Mesenchymal stem cell (in vitro differentiated cells and primary cell): Measurements from ENCODE around the gene SURF4.
A peak's percentile ranks its signal among the peaks of the same experiment; 100 is the strongest.

Experiments
- DNase-seq: peaks from one replicate; pipeline ENCODE4 v3.0.0-alpha.2; 2013
- H2AFZ ChIP-seq: one replicate; pipeline ENCODE4 v1.6.1; 2013; ENCODE audit warnings: low read depth, mild to moderate bottlenecking, control low read depth, inconsistent platforms, low read length, moderate library complexity
- H2AK5ac ChIP-seq: 2 replicates; pipeline ENCODE4 v1.6.1; 2013; ENCODE audit warnings: low read length, moderate library complexity, mild to moderate bottlenecking, inconsistent platforms; ENCODE audit not compliant: severe bottlenecking
- H2BK120ac ChIP-seq: one replicate; pipeline ENCODE4 v1.6.1; 2013; ENCODE audit warnings: low read depth, mild to moderate bottlenecking, inconsistent platforms, low read length, moderate library complexity
- H2BK12ac ChIP-seq, 2 experiments: one replicate each; pipeline ENCODE4 v1.6.1; 2013; ENCODE audit warnings: inconsistent platforms in 2 of 2, low read length in 2 of 2, mild to moderate bottlenecking in 2 of 2, moderate library complexity in 2 of 2, control low read depth in 1 of 2
- H2BK15ac ChIP-seq: one replicate; pipeline ENCODE4 v1.6.1; 2013; ENCODE audit warnings: mild to moderate bottlenecking, low read depth, inconsistent platforms; ENCODE audit not compliant: poor library complexity, severe bottlenecking
- H2BK5ac ChIP-seq: 2 replicates; pipeline ENCODE4 v1.6.1; 2013; ENCODE audit warnings: low read depth, mild to moderate bottlenecking, low read length, control low read depth, inconsistent platforms; ENCODE audit not compliant: poor library complexity, severe bottlenecking
- H3K14ac ChIP-seq, 2 experiments: one replicate each; pipeline ENCODE4 v1.6.1; 2013; ENCODE audit warnings: inconsistent platforms in 2 of 2, low read length in 2 of 2, control low read depth in 1 of 2, mild to moderate bottlenecking in 1 of 2, moderate library complexity in 1 of 2
- H3K18ac ChIP-seq, 2 experiments: one replicate each; pipeline ENCODE4 v1.6.1; 2013; ENCODE audit warnings: inconsistent platforms in 2 of 2, low read length in 2 of 2, control low read depth in 1 of 2, low read depth in 1 of 2, mild to moderate bottlenecking in 1 of 2
- H3K23ac ChIP-seq, 2 experiments: one replicate each; pipeline ENCODE4 v1.6.1; 2013; ENCODE audit warnings: inconsistent platforms in 2 of 2, low read length in 2 of 2, mild to moderate bottlenecking in 2 of 2, moderate library complexity in 2 of 2, control low read depth in 1 of 2
- H3K27ac ChIP-seq: 2 replicates; pipeline ENCODE4 v1.5.1; 2013; ENCODE audit warnings: mild to moderate bottlenecking, moderate library complexity, low read length, control low read depth, inconsistent platforms; ENCODE audit not compliant: poor library complexity, severe bottlenecking
- H3K27me3 ChIP-seq, 2 experiments: 2 replicates each; pipeline versions ENCODE4 v1.6.1 to v1.7.0; 2013; ENCODE audit warnings: low read length in 2 of 2, mild to moderate bottlenecking in 2 of 2, moderate library complexity in 2 of 2, control low read depth in 1 of 2, inconsistent platforms in 1 of 2; ENCODE audit not compliant: control insufficient read depth in 1 of 2, insufficient read depth in 1 of 2
- H3K36me3 ChIP-seq, 2 experiments: 2 replicates each; pipeline versions ENCODE4 v1.6.1 to v1.7.0; 2013; ENCODE audit warnings: low read length in 2 of 2, control low read depth in 1 of 2, inconsistent platforms in 1 of 2, low read depth in 1 of 2, mild to moderate bottlenecking in 1 of 2; ENCODE audit not compliant: insufficient read depth in 2 of 2, control insufficient read depth in 1 of 2
- H3K4ac ChIP-seq, 2 experiments: one replicate each; pipeline ENCODE4 v1.6.1; 2013; ENCODE audit warnings: inconsistent platforms in 2 of 2, low read length in 2 of 2, mild to moderate bottlenecking in 2 of 2, moderate library complexity in 2 of 2, control low read depth in 1 of 2, low read depth in 1 of 2
- H3K4me1 ChIP-seq: 2 replicates; pipeline ENCODE4 v1.6.1; 2013; ENCODE audit warnings: low read depth, low read length, control low read depth; ENCODE audit not compliant: control insufficient read depth, insufficient read depth
- H3K4me2 ChIP-seq: 2 replicates; pipeline ENCODE4 v1.6.1; 2013; ENCODE audit warnings: low read length, mild to moderate bottlenecking, inconsistent platforms; ENCODE audit not compliant: poor library complexity, severe bottlenecking
- H3K4me3 ChIP-seq, 2 experiments: 2 replicates each; pipeline versions ENCODE4 v1.5.1 to v1.7.0; 2013; ENCODE audit warnings: low read length in 2 of 2, mild to moderate bottlenecking in 2 of 2, control low read depth in 1 of 2, low read depth in 1 of 2; ENCODE audit not compliant: insufficient read depth in 1 of 2
- H3K79me1 ChIP-seq: replicated peaks from 2 replicates; pipeline ENCODE4 v1.6.1; 2013; ENCODE audit warnings: mild to moderate bottlenecking, control low read depth, low read length, inconsistent platforms; ENCODE audit not compliant: poor library complexity, severe bottlenecking
- H3K9ac ChIP-seq: 2 replicates; pipeline ENCODE4 v1.7.0; 2013; ENCODE audit warnings: mild to moderate bottlenecking, low read length, moderate library complexity
- H3K9me3 ChIP-seq: 2 replicates; pipeline ENCODE4 v1.7.0; 2013; ENCODE audit warnings: mild to moderate bottlenecking, low read length; ENCODE audit not compliant: control insufficient read depth
- H4K8ac ChIP-seq: one replicate; pipeline ENCODE4 v1.6.1; 2013; ENCODE audit warnings: inconsistent platforms, mild to moderate bottlenecking, low read length, moderate library complexity
- H4K91ac ChIP-seq: one replicate; pipeline ENCODE4 v1.6.1; 2013; ENCODE audit warnings: mild to moderate bottlenecking, low read length, inconsistent platforms
- WGBS: methylation state at CpG from one replicate; pipeline ENCODE4 v1.1.7; 2013; ENCODE audit warnings: mixed read lengths; 5-methylcytosine and 5-hydroxymethylcytosine counted together

SURF4 gene

GRCh38 chr9:133380734-133381133 lies 4.9 kb upstream of the SURF4 start:
- no peak for DNase-seq
- WGBS: 97% methylated on average over 4 of the region's 4 CpGs
- no peak overlapping the region for H2BK120ac ChIP-seq
- no peak overlapping the region for H3K27ac ChIP-seq
- peaks cover 4% of the 10 kb centered on the region for H3K79me1 ChIP-seq
- H3K4ac ChIP-seq: no peak overlapping the region
- no peaks in the 10 kb centered on the region for H3K27me3 ChIP-seq
- no peak overlapping the region for H3K23ac ChIP-seq
- no peaks in the 10 kb centered on the region for H3K36me3 ChIP-seq
- no peak overlapping the region for H2AFZ ChIP-seq
- H3K4me3 ChIP-seq: no peak overlapping the region
- H3K14ac ChIP-seq: no peak overlapping the region
- H2BK12ac ChIP-seq: no peak overlapping the region
- no peak overlapping the region for H2BK5ac ChIP-seq
- no peak overlapping the region for H4K8ac ChIP-seq
- no peaks in the 10 kb centered on the region for H3K9me3 ChIP-seq
- H2BK15ac ChIP-seq: no peak overlapping the region
- H3K4me2 ChIP-seq: no peak overlapping the region
- no peak overlapping the region for H3K18ac ChIP-seq
- H2AK5ac ChIP-seq: no peak overlapping the region
- no peak overlapping the region for H4K91ac ChIP-seq
- H3K9ac ChIP-seq: no peak overlapping the region
- H3K4me1 ChIP-seq: peaks cover 13% of the 10 kb centered on the region

- H3K27ac ChIP-seq: no peak overlapping the region
- WGBS: 92% methylated on average over 13 of the region's 14 CpGs
- H3K4ac ChIP-seq: no peak overlapping the region
Observed at GRCh38 chr9:133379153-133380086, 3.6 kb upstream of the SURF4 start.

GRCh38 chr9:133378408-133378962 lies 2.6 kb upstream of the SURF4 start:
- no peak for DNase-seq
- Histone ChIP-seq H3K9me3 (no peaks in the 10 kb centered on the region), H3K4me3 (peak overlapping the region in 1 of 2 experiments; percentile 41), H3K18ac (no peak overlapping the region), H3K27ac (no peak overlapping the region), H2AK5ac (no peak overlapping the region), H2BK12ac (no peak overlapping the region), H3K4me2 (no peak overlapping the region), H3K4me1 (peaks cover 17% of the 10 kb centered on the region), H3K36me3 (peaks cover 0 to 1% of the 10 kb centered on the region in 2 experiments), H2BK15ac (no peak overlapping the region), H3K27me3 (no peaks in the 10 kb centered on the region), H3K4ac (no peak overlapping the region), H2AFZ (no peak overlapping the region), H2BK5ac (no peak overlapping the region), H4K91ac (no peak overlapping the region), H3K14ac (no peak overlapping the region), H2BK120ac (no peak overlapping the region), H3K23ac (no peak overlapping the region), H4K8ac (no peak overlapping the region), H3K79me1 (peaks cover 4% of the 10 kb centered on the region), H3K9ac (peak overlapping the region; percentile 47)
- 93% methylated on average over 1 of the region's 1 CpG for WGBS

More at GRCh38 chr9:133379153-133380086, 3.6 kb upstream of the SURF4 start:
- no peak overlapping the region for H3K9ac ChIP-seq
- peaks cover 4% of the 10 kb centered on the region for H3K79me1 ChIP-seq
- H3K14ac ChIP-seq: no peak overlapping the region
- DNase-seq: no peak
- no peak overlapping the region for H2BK12ac ChIP-seq
- no peak overlapping the region for H3K23ac ChIP-seq
- peaks cover 13% of the 10 kb centered on the region for H3K4me1 ChIP-seq
- no peaks in the 10 kb centered on the region for H3K36me3 ChIP-seq
- H4K91ac ChIP-seq: no peak overlapping the region
- no peaks in the 10 kb centered on the region for H3K9me3 ChIP-seq
- H3K18ac ChIP-seq: no peak overlapping the region
- H3K27me3 ChIP-seq: no peaks in the 10 kb centered on the region
- H4K8ac ChIP-seq: no peak overlapping the region
- no peak overlapping the region for H2BK15ac ChIP-seq
- no peak overlapping the region for H2BK120ac ChIP-seq
- H2AK5ac ChIP-seq: no peak overlapping the region
- no peak overlapping the region for H2BK5ac ChIP-seq
- no peak overlapping the region for H3K4me2 ChIP-seq
- no peak overlapping the region for H3K4me3 ChIP-seq
- no peak overlapping the region for H2AFZ ChIP-seq

- H3K4me1 ChIP-seq: peaks cover 20% of the 10 kb centered on the region
- H3K4me3 ChIP-seq: peak overlapping the region in 1 of 2 experiments; percentile 41
- no peak overlapping the region for H2BK12ac ChIP-seq
- DNase-seq: peak; percentile 42
- H2BK120ac ChIP-seq: no peak overlapping the region
- peaks cover 4% of the 10 kb centered on the region for H3K79me1 ChIP-seq
- no peak overlapping the region for H3K23ac ChIP-seq
- H2BK15ac ChIP-seq: no peak overlapping the region
- no peak overlapping the region for H3K4ac ChIP-seq
- no peak overlapping the region for H2AK5ac ChIP-seq
- no peak overlapping the region for H4K91ac ChIP-seq
- WGBS: 49% methylated on average over 5 of the region's 6 CpGs
- no peaks in the 10 kb centered on the region for H3K9me3 ChIP-seq
- H4K8ac ChIP-seq: no peak overlapping the region
- H3K9ac ChIP-seq: peak overlapping the region; percentile 47
- no peak overlapping the region for H3K4me2 ChIP-seq
- peaks cover 6 to 9% of the 10 kb centered on the region in 2 experiments for H3K36me3 ChIP-seq
- no peak overlapping the region for H3K27ac ChIP-seq
- no peak overlapping the region for H3K18ac ChIP-seq
- no peak overlapping the region for H2BK5ac ChIP-seq
- H3K27me3 ChIP-seq: no peaks in the 10 kb centered on the region
- no peak overlapping the region for H3K14ac ChIP-seq
- no peak overlapping the region for H2AFZ ChIP-seq
Observed at GRCh38 chr9:133377721-133378216, 1.9 kb upstream of the SURF4 start.
